ENCODE results near the gene IGF2BP1.
"Not testable (repeated sequence)": the region's sequence is repeated elsewhere in the genome, so short reads cannot be mapped to it uniquely, and the experiment has no call there.

The IGF2BP1 gene

DNA sequence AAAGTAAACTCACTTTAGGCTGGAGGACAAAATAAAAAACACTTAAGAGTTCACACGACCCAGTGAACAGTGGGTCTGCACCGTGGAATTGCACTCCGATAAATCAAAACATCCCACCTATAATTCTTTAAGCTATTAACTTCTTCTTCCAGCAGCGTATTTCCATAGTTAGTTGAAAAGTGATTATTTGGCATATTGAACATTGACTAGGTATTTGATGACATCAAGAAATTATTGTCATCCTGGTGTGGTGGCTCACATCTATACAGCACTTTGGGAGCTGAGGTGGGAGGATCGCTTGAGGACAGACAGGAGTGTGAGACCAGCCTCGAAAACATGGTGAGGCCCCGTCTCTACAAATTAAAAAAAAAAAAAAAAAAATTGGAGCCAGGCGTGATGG is 23.4 kb downstream of the IGF2BP1 start:
- DNase-seq (ENCODE audit: low read depth, low spot score): no peak

DNA sequence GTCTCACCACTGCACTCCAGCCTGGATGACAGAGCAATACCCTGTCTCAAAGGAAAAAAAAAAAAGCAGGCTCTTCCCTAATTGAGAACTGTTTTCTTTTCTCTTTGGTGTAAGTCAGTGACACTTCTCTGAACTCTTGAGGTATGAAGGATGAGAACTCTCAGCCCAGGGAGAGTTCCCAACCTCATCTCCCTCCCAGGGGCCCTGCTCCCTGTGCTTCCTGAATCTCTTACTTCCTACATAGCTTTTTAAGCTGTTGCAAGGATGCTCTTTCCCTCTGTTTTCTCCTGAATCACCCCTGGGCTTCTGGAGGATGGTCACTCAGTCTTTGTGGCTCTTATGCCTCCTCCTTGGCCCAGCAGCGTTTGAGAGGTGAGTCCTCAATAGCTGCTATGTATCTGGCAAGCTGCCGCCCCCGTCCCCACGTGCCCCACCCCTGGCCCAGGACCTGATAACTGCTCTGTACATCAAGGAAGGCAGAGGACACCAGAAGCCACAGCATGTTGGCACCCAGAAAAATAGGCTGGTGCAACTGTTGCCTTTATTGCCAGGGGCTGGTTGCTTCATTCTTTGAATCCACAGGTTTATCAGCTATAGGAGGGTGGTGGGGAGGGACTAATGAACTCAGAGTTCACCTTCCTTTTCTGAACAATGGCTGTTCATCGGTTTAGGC is 24.0 kb downstream of the IGF2BP1 start:
- DNase-seq (ENCODE audit: low read depth, low spot score): no peak

DNA sequence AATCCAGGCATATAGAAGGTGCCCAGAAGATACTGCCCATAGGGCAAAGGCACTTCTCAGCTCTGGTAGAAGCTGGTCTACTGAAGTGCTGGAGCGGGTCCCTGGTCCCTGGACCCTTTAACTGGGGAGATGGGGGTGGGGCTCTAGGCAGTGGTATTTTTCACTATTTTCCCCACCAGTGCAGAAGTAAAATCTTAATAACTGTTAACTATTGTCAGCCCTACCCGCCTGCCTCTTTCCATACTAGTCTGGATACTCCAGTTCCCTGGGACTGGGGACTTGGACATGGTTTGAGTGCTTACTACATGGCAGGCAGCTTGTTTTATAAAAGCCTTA is 24.6 kb downstream of the IGF2BP1 start:
- no peak for DNase-seq (ENCODE audit: low read depth, low spot score)

DNA sequence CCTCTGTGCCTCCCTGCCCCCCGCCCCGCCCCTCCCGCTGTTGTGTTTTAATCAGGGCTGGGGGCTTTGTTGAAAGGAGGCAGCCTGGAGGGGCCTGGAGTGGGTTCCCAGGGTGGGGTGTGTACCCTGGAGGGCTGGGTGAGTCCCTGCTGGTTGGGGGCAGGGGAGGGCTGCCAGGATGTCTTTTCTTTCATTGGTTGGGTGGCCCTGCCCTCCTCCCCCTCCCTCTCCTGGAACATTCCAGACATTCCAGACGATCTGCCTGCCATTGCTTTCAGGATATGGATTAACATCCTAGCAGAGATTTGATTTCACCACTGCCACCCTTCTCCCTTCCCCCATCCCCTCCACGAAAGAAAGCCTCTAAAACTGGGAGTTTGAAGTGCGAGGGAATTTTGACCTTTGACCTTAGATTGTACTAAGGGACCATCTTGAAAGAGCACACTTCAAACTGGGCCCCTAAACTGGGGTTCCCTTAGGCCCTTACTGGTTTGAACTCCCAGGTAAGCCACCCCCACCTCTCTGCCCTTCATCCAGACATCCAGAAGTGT is 25.3 kb downstream of the IGF2BP1 start:
- DNase-seq (ENCODE audit: low read depth, low spot score): peak; percentile 96

DNA sequence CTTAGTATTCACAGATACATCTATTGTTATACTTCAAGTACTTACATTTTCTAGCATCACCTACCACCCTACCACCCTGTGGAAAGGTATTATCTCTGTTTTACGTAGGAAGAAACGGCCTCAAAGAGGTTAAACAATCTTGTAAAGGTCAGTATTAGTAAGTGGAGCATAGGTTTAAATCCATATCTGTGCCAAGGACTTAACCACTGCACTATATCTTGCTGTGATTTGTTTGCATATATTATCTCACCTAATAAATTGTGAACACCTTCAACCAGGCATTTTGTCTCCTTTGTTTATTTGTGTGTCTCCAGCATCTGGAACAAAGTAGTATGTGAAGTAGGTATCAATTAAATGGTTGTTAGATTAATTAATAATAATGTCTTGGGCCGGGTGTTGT is 27.3 kb downstream of the IGF2BP1 start:
- no peak for DNase-seq (ENCODE audit: low read depth, low spot score)

DNA sequence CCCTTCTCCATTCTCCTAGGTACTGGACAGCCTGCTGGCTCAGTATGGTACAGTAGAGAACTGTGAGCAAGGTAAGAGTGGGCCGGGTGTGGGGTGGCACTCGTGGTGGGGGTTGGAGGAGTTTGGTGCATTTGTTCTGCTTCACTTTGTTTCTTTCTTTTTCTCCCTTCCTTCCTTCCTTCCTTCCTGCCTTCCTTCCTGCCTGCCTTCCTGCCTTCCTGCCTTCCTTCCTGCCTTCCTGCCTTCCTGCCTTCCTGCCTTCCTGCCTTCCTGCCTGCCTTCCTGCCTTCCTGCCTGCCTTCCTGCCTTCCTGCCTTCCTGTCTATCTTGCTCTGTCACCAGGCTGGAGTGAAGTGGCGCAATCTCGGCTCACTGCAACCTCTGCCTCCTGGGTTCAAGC is 29.3 kb downstream of the IGF2BP1 start:
- DNase-seq (ENCODE audit: low read depth, low spot score): not testable (repeated sequence)

DNA sequence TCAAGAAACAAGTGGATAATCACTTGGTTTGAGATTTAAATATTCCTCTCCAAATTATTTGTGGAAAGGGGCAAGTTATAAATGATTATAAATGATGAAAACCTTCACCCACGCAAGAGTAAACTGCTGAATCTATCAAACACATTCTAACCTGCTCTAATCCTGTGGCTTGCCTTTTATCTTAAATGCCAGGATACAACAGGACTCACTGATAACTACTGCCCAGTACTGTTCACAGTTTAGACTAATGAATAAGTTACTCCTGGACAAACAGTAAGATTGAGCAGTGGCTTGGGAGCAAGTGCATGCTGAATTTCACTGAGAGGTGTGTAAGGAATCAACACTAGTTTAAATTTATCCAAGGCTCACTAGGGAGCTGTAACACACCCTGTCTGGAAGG is 31.1 kb downstream of the IGF2BP1 start:
- no peak for DNase-seq (ENCODE audit: low read depth, low spot score)

DNA sequence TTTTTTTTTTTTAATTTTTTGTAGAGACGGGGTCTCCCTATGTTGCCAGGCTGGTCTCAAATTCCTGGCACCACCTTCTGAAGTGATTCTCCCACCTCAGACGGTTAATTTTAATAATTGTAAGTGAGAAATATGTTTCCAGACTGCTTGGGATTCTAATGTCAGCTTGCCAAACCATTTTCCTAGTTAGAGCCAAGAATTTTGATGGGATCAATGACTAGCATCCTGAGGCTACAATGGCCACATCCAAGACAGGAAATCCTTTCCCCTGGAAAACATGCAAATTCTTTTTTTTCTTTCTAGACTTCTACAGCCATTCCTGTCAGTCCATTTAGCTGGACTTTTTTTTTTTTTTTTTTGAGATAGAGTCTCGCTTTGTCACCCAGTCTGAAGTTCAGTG is 32.6 kb downstream of the IGF2BP1 start:
- DNase-seq (ENCODE audit: low read depth, low spot score): no peak

DNA sequence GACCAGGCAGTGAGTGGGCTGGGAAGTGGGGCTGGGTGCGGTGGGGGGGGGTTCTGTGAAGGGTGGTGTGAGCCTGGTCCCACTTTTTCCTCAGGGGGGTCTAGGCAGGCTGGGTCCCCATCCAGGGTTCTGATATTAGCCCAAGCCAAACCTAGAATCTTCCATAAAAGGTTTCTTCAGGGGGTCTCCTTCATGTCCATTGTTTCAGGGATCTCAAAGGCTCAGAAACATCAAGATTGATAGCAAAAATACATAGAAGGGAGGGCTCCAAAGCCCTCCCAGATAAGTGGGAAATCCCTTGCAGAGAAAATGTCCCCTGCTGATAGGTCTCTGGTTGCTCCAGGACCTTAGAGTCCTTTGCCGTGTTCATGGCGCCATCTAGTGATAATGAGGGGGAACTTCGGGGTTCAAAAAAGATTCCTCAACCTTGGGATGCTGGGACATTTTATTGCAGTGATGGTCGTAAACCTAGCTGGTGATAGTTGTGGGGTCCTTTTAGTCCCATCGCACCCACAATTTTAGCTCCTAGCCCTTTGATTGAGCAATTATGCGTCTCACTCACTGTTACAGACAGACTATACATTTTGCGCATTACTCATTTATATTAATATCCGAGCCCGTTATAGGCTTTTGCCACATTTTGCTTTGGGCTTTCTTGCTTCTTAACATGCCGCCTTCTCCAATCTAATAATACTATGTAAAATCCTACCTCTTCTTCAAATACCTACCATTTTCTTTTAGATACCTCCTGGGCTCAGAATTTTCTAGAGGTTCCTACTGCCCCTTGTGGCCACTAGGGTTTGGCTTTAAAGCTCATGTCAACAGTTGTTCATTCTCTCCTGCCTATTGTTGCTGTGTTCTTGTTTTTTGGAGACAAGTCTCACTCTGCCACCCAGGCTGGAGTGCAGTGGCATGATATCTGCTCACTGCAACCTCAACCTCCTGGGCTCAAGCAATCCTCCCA is 35.1 kb downstream of the IGF2BP1 start:
- no peak for DNase-seq (ENCODE audit: low read depth, low spot score)

GRCh38 chr17:49035470-49036269 is 38.5 kb downstream of the IGF2BP1 start:
- DNase-seq (ENCODE audit: low read depth, low spot score): no peak

DNA sequence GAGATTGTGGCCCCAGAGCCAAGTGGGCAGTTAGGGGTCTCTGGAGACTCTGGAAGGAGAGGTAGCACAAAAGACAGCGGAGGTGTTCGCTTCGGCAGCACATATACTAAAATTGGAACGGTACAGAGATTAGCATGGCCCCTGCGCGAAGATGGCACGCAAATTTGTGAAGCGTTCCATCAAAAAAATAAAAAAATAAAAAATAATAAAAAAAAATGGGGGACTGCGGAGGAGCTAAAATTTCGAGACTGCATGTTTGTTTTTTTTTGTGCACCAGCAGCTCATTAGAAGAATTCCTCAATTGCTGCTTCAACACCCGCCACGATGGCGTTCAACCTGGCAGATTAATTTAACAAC is 39.1 kb downstream of the IGF2BP1 start:
- no peak for DNase-seq (ENCODE audit: low read depth, low spot score)

- DNase-seq (ENCODE audit: low read depth, low spot score): no peak
Measured at GRCh38 chr17:49038138-49038537, 41.0 kb downstream of the IGF2BP1 start.

GRCh38 chr17:49038544-49038943 is 41.4 kb downstream of the IGF2BP1 start:
- no peak for DNase-seq (ENCODE audit: low read depth, low spot score)

DNA sequence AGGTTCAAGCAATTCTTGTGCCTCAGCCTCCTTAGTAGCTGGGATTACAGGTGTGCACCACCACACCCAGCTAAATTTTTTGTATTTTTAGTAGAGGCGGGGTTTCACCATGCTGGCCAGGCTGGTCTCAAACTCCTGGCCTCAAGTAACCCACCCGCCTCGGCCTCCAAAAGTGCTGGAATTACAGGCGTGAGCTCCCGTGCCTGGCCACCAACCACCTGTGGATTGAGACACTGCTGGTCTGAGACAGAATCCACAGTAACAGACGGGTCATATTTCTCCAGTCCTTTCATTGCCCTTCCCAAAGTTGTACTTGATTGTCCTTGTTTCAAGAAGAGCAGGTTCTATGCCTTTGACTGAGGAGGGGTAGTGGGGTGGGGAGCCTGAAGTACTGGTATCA is 42.3 kb downstream of the IGF2BP1 start:
- DNase-seq (ENCODE audit: low read depth, low spot score): not testable (repeated sequence)

DNA sequence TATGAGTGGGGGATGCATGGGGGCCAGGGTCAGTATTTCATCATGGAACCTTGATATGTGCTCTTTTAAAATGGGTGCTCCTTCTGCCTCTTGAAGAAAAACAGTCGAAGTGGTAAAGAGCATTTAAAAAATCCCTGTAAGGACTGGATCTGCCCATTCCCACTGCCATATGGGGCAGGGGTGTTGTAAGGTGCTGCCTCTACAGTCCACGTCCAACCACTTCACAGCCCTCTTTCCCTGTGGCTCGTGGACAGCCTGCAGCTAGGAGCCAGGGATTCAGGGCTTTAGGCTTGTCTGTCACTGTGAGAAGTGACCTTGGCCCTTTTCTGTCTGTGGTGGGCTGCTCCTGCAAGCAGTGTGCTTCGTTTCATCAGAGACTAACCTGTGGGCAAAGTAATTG is 44.3 kb downstream of the IGF2BP1 start:
- no peak for DNase-seq (ENCODE audit: low read depth, low spot score)

DNA sequence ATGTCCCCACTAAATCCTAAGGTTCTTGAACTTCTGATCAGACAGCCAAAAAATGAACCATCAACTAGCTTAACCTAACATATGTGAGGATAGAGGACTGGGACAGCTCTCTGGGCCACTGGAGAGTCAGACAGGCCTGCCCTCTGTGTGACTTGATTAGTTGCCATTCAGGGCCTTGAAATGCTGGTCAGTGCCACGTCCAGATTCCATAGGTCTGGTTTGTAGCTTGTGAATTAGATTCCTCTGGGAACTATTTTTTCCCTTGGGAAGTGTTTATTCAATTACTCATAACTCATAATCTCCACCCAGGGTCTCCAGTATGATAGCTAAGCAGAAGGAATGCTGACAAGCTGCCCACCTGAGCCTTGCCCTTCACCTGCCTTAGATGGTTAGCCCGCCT is 48.2 kb downstream of the IGF2BP1 start:
- DNase-seq (ENCODE audit: low read depth, low spot score): no peak

DNA sequence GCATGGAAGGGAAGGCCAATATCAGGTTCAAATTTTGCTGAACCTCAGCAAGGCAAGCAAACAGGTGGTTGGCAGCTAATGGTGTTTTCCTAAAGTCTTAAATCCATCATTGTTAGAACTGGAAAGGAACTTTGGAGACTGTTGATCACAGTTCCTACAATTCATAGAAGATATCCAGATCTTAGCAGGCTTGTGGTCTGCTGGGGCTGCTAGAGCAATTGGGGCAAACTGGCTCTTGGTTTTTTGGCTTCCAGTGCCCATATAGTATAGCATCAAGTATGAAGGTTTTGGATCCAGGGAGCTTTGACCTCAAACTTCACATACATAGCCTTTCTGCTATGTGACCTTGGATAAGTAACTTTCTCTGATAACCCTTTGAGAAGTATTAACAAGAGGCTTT is 49.7 kb downstream of the IGF2BP1 start:
- DNase-seq (ENCODE audit: low read depth, low spot score): no peak

- no peak for DNase-seq (ENCODE audit: low read depth, low spot score)
Measured at GRCh38 chr17:49049265-49049664, 52.1 kb downstream of the IGF2BP1 start.

DNA sequence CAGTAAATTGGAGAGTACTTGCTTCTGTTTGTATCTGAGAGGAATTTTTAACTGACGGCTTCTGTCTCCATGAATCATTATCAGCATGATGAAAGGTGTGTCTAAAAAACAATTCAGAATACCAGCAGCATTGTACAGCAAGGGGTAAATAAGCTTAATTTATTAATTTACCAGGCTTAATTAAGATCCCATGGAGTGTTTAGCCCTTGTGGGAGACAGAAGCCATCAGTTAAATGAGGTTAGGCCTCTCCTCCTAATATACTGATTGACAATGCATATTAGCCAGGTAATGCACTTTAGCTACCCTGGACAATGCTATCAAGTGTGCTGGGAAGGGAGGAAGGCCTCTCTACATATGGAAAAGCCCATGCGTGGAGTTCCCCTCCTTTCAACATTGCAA is 53.4 kb downstream of the IGF2BP1 start:
- no peak for DNase-seq (ENCODE audit: low read depth, low spot score)

GRCh38 chr17:49051269-49051668 is 54.1 kb downstream of the IGF2BP1 start:
- no peak for DNase-seq (ENCODE audit: low read depth, low spot score)

DNA sequence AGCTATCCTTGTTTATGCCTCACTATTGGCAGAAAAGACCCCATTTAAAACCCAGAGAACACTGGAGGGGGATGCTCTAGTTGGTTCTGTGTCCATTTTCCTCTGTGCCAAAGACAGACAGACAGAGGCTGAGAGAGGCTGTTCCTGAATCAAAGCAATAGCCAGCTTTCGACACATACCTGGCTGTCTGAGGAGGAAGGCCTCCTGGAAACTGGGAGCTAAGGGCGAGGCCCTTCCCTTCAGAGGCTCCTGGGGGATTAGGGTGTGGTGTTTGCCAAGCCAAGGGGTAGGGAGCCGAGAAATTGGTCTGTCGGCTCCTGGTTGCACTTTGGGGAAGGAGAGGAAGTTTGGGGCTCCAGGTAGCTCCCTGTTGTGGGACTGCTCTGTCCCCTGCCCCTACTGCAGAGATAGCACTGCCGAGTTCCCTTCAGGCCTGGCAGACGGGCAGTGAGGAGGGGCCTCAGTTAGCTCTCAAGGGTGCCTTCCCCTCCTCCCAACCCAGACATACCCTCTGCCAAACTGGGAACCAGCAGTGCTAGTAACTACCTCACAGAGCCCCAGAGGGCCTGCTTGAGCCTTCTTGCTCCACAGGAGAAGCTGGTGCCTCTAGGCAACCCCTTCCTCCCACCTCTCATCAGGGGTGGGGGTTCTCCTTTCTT is 56.1 kb downstream of the IGF2BP1 start:
- no peak for DNase-seq (ENCODE audit: low read depth, low spot score)

Data from iPS DF 19.7 (cell line).